ENCODE data around the gene CPXM2.

- no peak for TF ChIP-seq CTCF (IDR thresholded peaks at IDR 0.05)
- peak; percentile 23 to 35 for TF ChIP-seq POLR2AphosphoS5 (IDR thresholded peaks at IDR 0.05)
Observed at GRCh38 chr10:123807444-123808035, 84.1 kb downstream of the CPXM2 start.

Data from esophagus muscularis mucosa (tissue), 3 donors.